Activated CD4-positive, alpha-beta T cell treated with anti-CD3 and anti-CD28 coated beads for 48 hours (primary cell): ENCODE data around the gene HEMGN.
A peak's percentile ranks its signal among the peaks of the same experiment; 100 is the strongest.
"Not testable (repeated sequence)": the region's sequence is repeated elsewhere in the genome, so short reads cannot be mapped to it uniquely, and the experiment has no call there.

Experiments
- DNase-seq: peaks from one replicate; pipeline ENCODE4 v3.0.0-alpha.2; 2020

HEMGN gene

GRCh38 chr9:97938081-97938644 lies at the start of gene HEMGN:
Gene HEMGN (minus strand): TSS chr9:97938172. CDS start chr9:97938136, 36 bp downstream.
- DNase-seq, result peak; percentile 28

GRCh38 chr9:97987487-97987886 lies 49.5 kb upstream of the HEMGN start:
- DNase-seq, result no peak

GRCh38 chr9:97985058-97985861 lies 47.3 kb upstream of the HEMGN start:
- DNase-seq, result peak; percentile 64

- peak; percentile 89 for DNase-seq
Measured at GRCh38 chr9:97984188-97985057, 46.5 kb upstream of the HEMGN start.

- peak; percentile 64 for DNase-seq
Measured at GRCh38 chr9:97983589-97984187, 45.7 kb upstream of the HEMGN start.

GRCh38 chr9:97982683-97983588 lies 45.0 kb upstream of the HEMGN start, which contains the start of gene ANP32B:
Gene ANP32B (plus strand): TSS chr9:97983341. CDS start chr9:97983556, 215 bp downstream.
- DNase-seq, result peak; percentile 97

GRCh38 chr9:97981846-97982682 lies 44.1 kb upstream of the HEMGN start:
- no peak for DNase-seq

- DNase-seq, result no peak
Measured at GRCh38 chr9:97980918-97981845, 43.2 kb upstream of the HEMGN start.

- DNase-seq, result no peak
Measured at GRCh38 chr9:97980479-97980803, 42.5 kb upstream of the HEMGN start.

GRCh38 chr9:97979788-97980478 lies 42.0 kb upstream of the HEMGN start:
- DNase-seq, result no peak

- no peak for DNase-seq
Measured at GRCh38 chr9:97978371-97979130, 40.6 kb upstream of the HEMGN start.

GRCh38 chr9:97976633-97977032 lies 38.7 kb upstream of the HEMGN start:
- DNase-seq, result not testable (repeated sequence)

GRCh38 chr9:97975376-97975775 lies 37.4 kb upstream of the HEMGN start:
- no peak for DNase-seq

GRCh38 chr9:97972753-97973152 lies 34.8 kb upstream of the HEMGN start:
- DNase-seq, result no peak

- DNase-seq, result no peak
Measured at GRCh38 chr9:97970165-97970564, 32.2 kb upstream of the HEMGN start.

GRCh38 chr9:97969014-97969413 lies 31.0 kb upstream of the HEMGN start:
- DNase-seq, result no peak

- no peak for DNase-seq
Measured at GRCh38 chr9:97966493-97966892, 28.5 kb upstream of the HEMGN start.

- DNase-seq, result no peak
Measured at GRCh38 chr9:97964901-97965300, 26.9 kb upstream of the HEMGN start.

- DNase-seq, result no peak
Measured at GRCh38 chr9:97963232-97963631, 25.3 kb upstream of the HEMGN start.
